Measurements from ENCODE around the gene EVPLL. TPM values are rescaled to one million over a fixed set of nuclear protein-coding genes. Genes with fewer than 3 reads are reported as not detected.
"Not testable (repeated sequence)": the region's sequence is repeated elsewhere in the genome, so short reads cannot be mapped to it uniquely, and the experiment has no call there.

EVPLL gene
- polyA plus RNA-seq, 3 donors = not detected

DNA sequence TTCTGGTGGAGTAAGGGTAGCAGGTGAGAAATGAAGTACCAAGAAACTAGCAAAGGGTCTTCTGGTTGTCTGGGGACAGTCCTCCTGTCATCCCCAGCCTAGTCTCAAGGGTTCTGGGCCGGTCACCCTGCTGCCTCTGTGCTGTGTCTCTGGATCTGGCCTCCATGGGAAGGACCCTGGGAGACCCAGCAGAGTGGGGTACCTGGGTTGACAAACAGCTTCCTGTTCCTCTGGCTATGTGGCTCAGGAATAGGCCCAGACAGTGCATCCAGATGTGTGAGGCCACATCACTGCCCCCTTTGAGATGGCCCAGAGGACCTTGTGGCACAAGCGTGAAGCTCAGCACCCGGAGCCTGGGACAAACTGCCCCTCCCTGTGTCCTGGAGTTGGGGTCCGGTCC, 10.7 kb downstream of the EVPLL start:
- H4K20me1 ChIP-seq (ENCODE audit: insufficient read depth, low read length); H3K4me3 ChIP-seq (replicated peaks in 1 of 3; ENCODE audit: low read depth in 2 of 3, low read length in 3 of 3); H3K27me3 ChIP-seq (ENCODE audit: control insufficient read depth in 2 of 2, insufficient read depth in 2 of 2, low read length in 2 of 2); H3K9me3 ChIP-seq (replicated peaks in 1 of 2; ENCODE audit: control insufficient read depth in 1 of 2, insufficient read depth in 1 of 2, low read length in 2 of 2); H3K4me3 Mint-ChIP-seq; H3K4me1 Mint-ChIP-seq; H3K4me2 ChIP-seq (replicated peaks; ENCODE audit: extremely low read depth, low read length, poor library complexity, severe bottlenecking); DNase-seq; H3K9ac ChIP-seq (ENCODE audit: insufficient read depth, low read length, poor library complexity, severe bottlenecking); H3K36me3 ChIP-seq (replicated peaks in 1 of 2; ENCODE audit: control insufficient read depth in 1 of 2, insufficient read depth in 2 of 2, low read length in 2 of 2); H3K9me3 Mint-ChIP-seq; H3K79me2 ChIP-seq (ENCODE audit: insufficient read depth, low read length); H3K36me3 Mint-ChIP-seq; H3K27ac Mint-ChIP-seq; H3K4me1 ChIP-seq (ENCODE audit: control insufficient read depth in 1 of 2, insufficient read depth in 2 of 2, low read length in 2 of 2); intact Hi-C loops (cut with micrococcal nuclease); H2AFZ ChIP-seq (ENCODE audit: insufficient read depth, low read depth, low read length, poor library complexity, severe bottlenecking); H3K27ac ChIP-seq (ENCODE audit: low read depth in 1 of 2, low read length in 2 of 2): not testable (repeated sequence)
- WGBS (ENCODE audit: insufficient coverage) = 59% methylated on average over 3 of the region's 4 CpGs
- H3K27me3 Mint-ChIP-seq (ENCODE audit: low read depth in 3 of 3) = peaks cover 17 to 28% (median 21%) of the 10 kb centered on the region in 3 donors

DNA sequence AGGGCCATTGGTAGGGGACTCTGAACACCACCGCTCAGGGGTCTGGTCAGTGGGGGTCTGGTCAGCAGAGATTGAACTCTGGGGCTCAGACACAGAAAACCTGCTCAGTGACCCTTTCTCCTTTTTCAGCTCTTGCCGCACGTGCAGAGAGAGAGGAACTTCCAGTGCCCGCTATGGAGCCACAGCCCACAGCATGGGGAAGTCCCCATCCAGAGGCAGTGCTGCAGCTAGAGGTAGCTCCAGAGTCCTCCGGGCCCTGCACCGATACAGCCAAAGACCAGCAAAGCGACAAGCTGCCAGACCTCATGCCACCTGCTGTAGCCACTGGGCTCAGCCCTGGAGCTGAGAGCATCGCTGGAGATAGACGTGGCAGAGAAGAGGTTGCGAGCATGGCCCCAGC, 11.2 kb downstream of the EVPLL start:
- not testable (repeated sequence) for DNase-seq; H2AFZ ChIP-seq (ENCODE audit: insufficient read depth, low read depth, low read length, poor library complexity, severe bottlenecking); H3K36me3 ChIP-seq (replicated peaks in 1 of 2; ENCODE audit: control insufficient read depth in 1 of 2, insufficient read depth in 2 of 2, low read length in 2 of 2)

DNA sequence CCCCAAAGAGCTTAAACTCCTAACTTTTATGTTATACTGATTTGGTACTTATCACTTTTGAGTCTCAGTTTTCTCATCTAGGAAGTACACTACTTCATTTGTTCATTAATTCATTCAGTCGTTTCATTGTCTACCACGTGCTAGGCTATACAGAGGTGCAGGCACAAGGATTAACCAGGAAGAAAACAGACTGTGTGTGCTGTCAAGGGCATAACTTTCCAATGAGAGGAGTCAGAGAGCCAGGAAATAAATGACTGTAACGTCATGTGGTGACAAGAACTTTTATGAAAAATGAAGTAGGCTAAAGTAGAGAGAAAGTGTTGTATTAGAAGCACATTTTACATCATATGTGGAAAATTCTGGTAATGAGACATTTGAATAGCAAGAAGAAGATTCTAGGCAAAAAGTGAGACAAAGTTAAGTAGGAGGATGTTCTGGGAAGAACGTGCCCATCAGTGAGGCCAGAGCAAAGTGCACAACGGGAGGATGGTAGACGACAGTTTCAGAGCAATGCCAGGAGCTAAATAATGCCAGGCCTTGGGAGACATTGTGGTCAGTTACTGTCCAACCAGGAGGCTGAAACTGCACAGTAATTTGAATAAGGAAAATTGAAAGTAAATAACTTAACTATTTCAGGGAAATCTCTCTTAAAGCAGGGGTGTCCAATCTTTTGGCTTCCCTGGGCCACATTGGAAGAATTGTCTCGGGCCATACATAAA, 24.5 kb downstream of the EVPLL start:
- H3K36me3 ChIP-seq (replicated peaks in 1 of 2; ENCODE audit: control insufficient read depth in 1 of 2, insufficient read depth in 2 of 2, low read length in 2 of 2); H3K4me3 Mint-ChIP-seq; H2AFZ ChIP-seq (ENCODE audit: insufficient read depth, low read depth, low read length, poor library complexity, severe bottlenecking); H3K4me2 ChIP-seq (replicated peaks; ENCODE audit: extremely low read depth, low read length, poor library complexity, severe bottlenecking); H3K4me1 ChIP-seq (ENCODE audit: control insufficient read depth in 1 of 2, insufficient read depth in 2 of 2, low read length in 2 of 2); H3K27me3 Mint-ChIP-seq (ENCODE audit: low read depth in 3 of 3); H3K4me1 Mint-ChIP-seq; H3K9ac ChIP-seq (ENCODE audit: insufficient read depth, low read length, poor library complexity, severe bottlenecking); H3K27ac ChIP-seq (ENCODE audit: low read depth in 1 of 2, low read length in 2 of 2); DNase-seq; H3K79me2 ChIP-seq (ENCODE audit: insufficient read depth, low read length); H3K9me3 Mint-ChIP-seq; H3K27ac Mint-ChIP-seq; intact Hi-C loops (cut with micrococcal nuclease); H3K4me3 ChIP-seq (replicated peaks in 1 of 3; ENCODE audit: low read depth in 2 of 3, low read length in 3 of 3); H4K20me1 ChIP-seq (ENCODE audit: insufficient read depth, low read length); H3K36me3 Mint-ChIP-seq; H3K9me3 ChIP-seq (replicated peaks in 1 of 2; ENCODE audit: control insufficient read depth in 1 of 2, insufficient read depth in 1 of 2, low read length in 2 of 2); H3K27me3 ChIP-seq (ENCODE audit: control insufficient read depth in 2 of 2, insufficient read depth in 2 of 2, low read length in 2 of 2): not testable (repeated sequence)
- WGBS (ENCODE audit: insufficient coverage) = 100% methylated on average over 1 of the region's 7 CpGs

More for the DNA sequence above, 11.2 kb downstream of the EVPLL start:
- H3K27me3 ChIP-seq (ENCODE audit: control insufficient read depth in 2 of 2, insufficient read depth in 2 of 2, low read length in 2 of 2); H3K4me1 ChIP-seq (ENCODE audit: control insufficient read depth in 1 of 2, insufficient read depth in 2 of 2, low read length in 2 of 2); H4K20me1 ChIP-seq (ENCODE audit: insufficient read depth, low read length); H3K27ac Mint-ChIP-seq; H3K4me3 Mint-ChIP-seq; H3K79me2 ChIP-seq (ENCODE audit: insufficient read depth, low read length); H3K27ac ChIP-seq (ENCODE audit: low read depth in 1 of 2, low read length in 2 of 2); H3K4me2 ChIP-seq (replicated peaks; ENCODE audit: extremely low read depth, low read length, poor library complexity, severe bottlenecking); H3K4me1 Mint-ChIP-seq; H3K9ac ChIP-seq (ENCODE audit: insufficient read depth, low read length, poor library complexity, severe bottlenecking); H3K36me3 Mint-ChIP-seq; intact Hi-C loops (cut with micrococcal nuclease); H3K4me3 ChIP-seq (replicated peaks in 1 of 3; ENCODE audit: low read depth in 2 of 3, low read length in 3 of 3); H3K9me3 ChIP-seq (replicated peaks in 1 of 2; ENCODE audit: control insufficient read depth in 1 of 2, insufficient read depth in 1 of 2, low read length in 2 of 2); H3K9me3 Mint-ChIP-seq: not testable (repeated sequence)
- WGBS (ENCODE audit: insufficient coverage) = no CpG with 5 or more reads among the region's 10 CpGs
- peaks cover 12 to 24% (median 19%) of the 10 kb centered on the region in 3 donors for H3K27me3 Mint-ChIP-seq (ENCODE audit: low read depth in 3 of 3)

DNA sequence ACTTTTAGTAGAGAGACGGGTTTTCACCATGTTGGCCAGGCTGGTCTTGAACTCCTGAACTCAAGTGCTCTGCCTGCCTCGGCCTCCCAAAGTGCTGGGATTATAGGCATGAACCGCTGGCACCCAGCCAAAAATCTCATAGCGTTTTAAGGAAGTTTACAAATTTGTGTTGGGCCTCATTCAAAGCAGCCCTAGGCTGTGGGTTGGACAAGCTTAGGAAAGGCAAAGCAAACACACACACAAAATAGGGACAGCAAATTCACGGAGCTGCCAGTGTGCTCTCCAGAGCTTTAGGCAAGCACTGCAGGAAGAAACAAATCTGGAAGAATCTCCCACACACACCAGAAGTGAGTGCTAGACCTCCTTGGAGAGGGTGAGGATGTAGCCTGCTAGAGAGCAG, 25.6 kb downstream of the EVPLL start:
- intact Hi-C loops (cut with micrococcal nuclease); H3K4me3 ChIP-seq (replicated peaks in 1 of 3; ENCODE audit: low read depth in 2 of 3, low read length in 3 of 3); H3K9ac ChIP-seq (ENCODE audit: insufficient read depth, low read length, poor library complexity, severe bottlenecking); H3K27ac ChIP-seq (ENCODE audit: low read depth in 1 of 2, low read length in 2 of 2); H3K27me3 Mint-ChIP-seq (ENCODE audit: low read depth in 3 of 3); H3K27me3 ChIP-seq (ENCODE audit: control insufficient read depth in 2 of 2, insufficient read depth in 2 of 2, low read length in 2 of 2); H3K4me1 ChIP-seq (ENCODE audit: control insufficient read depth in 1 of 2, insufficient read depth in 2 of 2, low read length in 2 of 2); H3K4me3 Mint-ChIP-seq; H2AFZ ChIP-seq (ENCODE audit: insufficient read depth, low read depth, low read length, poor library complexity, severe bottlenecking); H3K36me3 Mint-ChIP-seq; H3K27ac Mint-ChIP-seq; H3K9me3 ChIP-seq (replicated peaks in 1 of 2; ENCODE audit: control insufficient read depth in 1 of 2, insufficient read depth in 1 of 2, low read length in 2 of 2); H3K79me2 ChIP-seq (ENCODE audit: insufficient read depth, low read length); H3K36me3 ChIP-seq (replicated peaks in 1 of 2; ENCODE audit: control insufficient read depth in 1 of 2, insufficient read depth in 2 of 2, low read length in 2 of 2); H3K4me2 ChIP-seq (replicated peaks; ENCODE audit: extremely low read depth, low read length, poor library complexity, severe bottlenecking); H3K4me1 Mint-ChIP-seq; H4K20me1 ChIP-seq (ENCODE audit: insufficient read depth, low read length); H3K9me3 Mint-ChIP-seq: not testable (repeated sequence)
- DNase-seq = peak in 2 of 3 donors; percentile 14 to 45
- no CpG with 5 or more reads among the region's 5 CpGs for WGBS (ENCODE audit: insufficient coverage)

Measured in CD14-positive monocyte (primary cell).